Parathyroid adenoma (tissue), 2 donors: ENCODE measurements around the gene FANK1.

Experiments used
- H2AFZ ChIP-seq: fragments of 300-600 bp; sonication (generic); one replicate; pipeline ENCODE4 v1.7.0; 2017; ENCODE audit warnings: antibody characterized with exemption, mild to moderate bottlenecking
- H3K27ac ChIP-seq: fragments of 300-600 bp; sonication (generic); one replicate; pipeline ENCODE4 v1.7.0; 2017
- H3K27me3 ChIP-seq: fragments of 300-600 bp; sonication (generic); one replicate; pipeline ENCODE4 v1.7.0; 2017; ENCODE audit warnings: low read length; ENCODE audit not compliant: control insufficient read depth, insufficient read depth
- H3K36me3 ChIP-seq: fragments of 300-600 bp; sonication (generic); one replicate; pipeline ENCODE4 v1.7.0; 2017; ENCODE audit warnings: low read length; ENCODE audit not compliant: control insufficient read depth, insufficient read depth
- H3K4me1 ChIP-seq: fragments of 300-600 bp; sonication (generic); one replicate; pipeline ENCODE4 v1.7.0; 2017; ENCODE audit warnings: control low read depth
- H3K4me2 ChIP-seq: fragments of 300-600 bp; sonication (generic); one replicate; pipeline ENCODE4 v1.7.0; 2017; ENCODE audit warnings: low read length
- H3K4me3 ChIP-seq: fragments of 300-600 bp; sonication (generic); one replicate; pipeline ENCODE4 v1.7.0; 2017; ENCODE audit warnings: low read depth, low read length
- H3K79me2 ChIP-seq: fragments of 300-600 bp; sonication (generic); one replicate; pipeline ENCODE4 v1.7.0; 2017; ENCODE audit warnings: control low read depth
- H3K9ac ChIP-seq: fragments of 300-600 bp; sonication (generic); one replicate; pipeline ENCODE4 v1.7.0; 2017; ENCODE audit warnings: mild to moderate bottlenecking
- H3K9me3 ChIP-seq: fragments of 300-600 bp; sonication (generic); one replicate; pipeline ENCODE4 v1.7.0; 2017; ENCODE audit warnings: low read length; ENCODE audit not compliant: control insufficient read depth
- TF ChIP-seq, protein P1 (sequence below): fragments of 300-600 bp; sonication (generic); IDR thresholded peaks from one replicate; pipeline ENCODE4 v1.7.0; 2017; ENCODE audit warnings: antibody characterized with exemption, mild to moderate bottlenecking
- donor health status: primary hyperparathyroidism.

The FANK1 gene

DNA sequence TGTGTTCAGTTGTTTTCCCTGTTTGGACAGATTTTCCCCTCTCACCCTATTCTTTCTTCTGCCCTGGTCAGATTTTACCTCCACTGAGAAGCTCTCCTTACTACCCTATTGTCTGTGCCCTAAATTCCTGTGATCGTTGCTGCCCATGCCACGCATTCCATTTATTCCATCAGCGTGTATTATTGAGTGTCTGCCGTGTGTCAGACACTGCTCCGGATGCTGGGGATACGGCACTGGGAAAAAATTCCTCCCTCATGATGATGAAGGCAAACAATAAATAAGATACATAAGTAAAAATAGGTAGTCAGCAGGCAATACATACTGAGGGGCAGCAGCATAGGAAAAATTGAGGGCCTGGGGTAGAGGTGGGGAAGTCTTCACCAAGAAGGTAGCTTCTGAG is 86.8 kb downstream of the FANK1 start:
- H2AFZ ChIP-seq, result no peak overlapping the region
- no peaks in the 10 kb centered on the region for H3K36me3 ChIP-seq
- H3K79me2 ChIP-seq, result no peaks in the 10 kb centered on the region
- no peak overlapping the region for H3K27ac ChIP-seq
- H3K4me3 ChIP-seq, result no peak overlapping the region
- no peak overlapping the region for H3K9ac ChIP-seq
- H3K4me1 ChIP-seq, result no peaks in the 10 kb centered on the region
- H3K9me3 ChIP-seq, result no peaks in the 10 kb centered on the region
- H3K4me2 ChIP-seq, result no peak overlapping the region
- H3K27me3 ChIP-seq, result no peaks in the 10 kb centered on the region
- TF ChIP-seq, protein P1, sequence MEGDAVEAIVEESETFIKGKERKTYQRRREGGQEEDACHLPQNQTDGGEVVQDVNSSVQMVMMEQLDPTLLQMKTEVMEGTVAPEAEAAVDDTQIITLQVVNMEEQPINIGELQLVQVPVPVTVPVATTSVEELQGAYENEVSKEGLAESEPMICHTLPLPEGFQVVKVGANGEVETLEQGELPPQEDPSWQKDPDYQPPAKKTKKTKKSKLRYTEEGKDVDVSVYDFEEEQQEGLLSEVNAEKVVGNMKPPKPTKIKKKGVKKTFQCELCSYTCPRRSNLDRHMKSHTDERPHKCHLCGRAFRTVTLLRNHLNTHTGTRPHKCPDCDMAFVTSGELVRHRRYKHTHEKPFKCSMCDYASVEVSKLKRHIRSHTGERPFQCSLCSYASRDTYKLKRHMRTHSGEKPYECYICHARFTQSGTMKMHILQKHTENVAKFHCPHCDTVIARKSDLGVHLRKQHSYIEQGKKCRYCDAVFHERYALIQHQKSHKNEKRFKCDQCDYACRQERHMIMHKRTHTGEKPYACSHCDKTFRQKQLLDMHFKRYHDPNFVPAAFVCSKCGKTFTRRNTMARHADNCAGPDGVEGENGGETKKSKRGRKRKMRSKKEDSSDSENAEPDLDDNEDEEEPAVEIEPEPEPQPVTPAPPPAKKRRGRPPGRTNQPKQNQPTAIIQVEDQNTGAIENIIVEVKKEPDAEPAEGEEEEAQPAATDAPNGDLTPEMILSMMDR, result no peak

DNA sequence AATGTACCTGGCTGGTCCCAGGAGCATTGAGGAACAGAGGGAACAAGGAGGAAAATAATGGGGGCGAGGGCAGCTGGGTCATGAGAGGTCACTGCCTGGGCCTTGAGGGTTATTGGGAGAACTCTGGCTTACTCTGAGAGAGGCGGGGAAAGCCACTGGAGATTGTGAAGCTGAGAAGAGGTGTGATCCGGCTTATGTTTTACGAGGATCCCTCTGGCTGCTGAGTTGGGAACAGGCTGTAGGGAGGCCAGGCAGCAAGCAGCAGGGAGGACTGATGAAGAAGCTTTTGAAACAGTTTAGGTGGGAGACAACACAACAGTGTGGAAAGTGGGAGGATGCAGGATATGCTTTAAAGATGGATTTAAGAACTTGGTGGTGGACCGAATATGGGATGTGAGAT is 87.3 kb downstream of the FANK1 start:
- H3K36me3 ChIP-seq, result no peaks in the 10 kb centered on the region
- no peak overlapping the region for H3K9ac ChIP-seq
- H3K27me3 ChIP-seq, result no peaks in the 10 kb centered on the region
- TF ChIP-seq, protein P1, result no peak
- H3K79me2 ChIP-seq, result no peaks in the 10 kb centered on the region
- H3K4me2 ChIP-seq, result no peak overlapping the region
- H2AFZ ChIP-seq, result no peak overlapping the region
- H3K4me3 ChIP-seq, result no peak overlapping the region
- H3K9me3 ChIP-seq, result no peaks in the 10 kb centered on the region
- no peaks in the 10 kb centered on the region for H3K4me1 ChIP-seq
- H3K27ac ChIP-seq, result no peak overlapping the region

DNA sequence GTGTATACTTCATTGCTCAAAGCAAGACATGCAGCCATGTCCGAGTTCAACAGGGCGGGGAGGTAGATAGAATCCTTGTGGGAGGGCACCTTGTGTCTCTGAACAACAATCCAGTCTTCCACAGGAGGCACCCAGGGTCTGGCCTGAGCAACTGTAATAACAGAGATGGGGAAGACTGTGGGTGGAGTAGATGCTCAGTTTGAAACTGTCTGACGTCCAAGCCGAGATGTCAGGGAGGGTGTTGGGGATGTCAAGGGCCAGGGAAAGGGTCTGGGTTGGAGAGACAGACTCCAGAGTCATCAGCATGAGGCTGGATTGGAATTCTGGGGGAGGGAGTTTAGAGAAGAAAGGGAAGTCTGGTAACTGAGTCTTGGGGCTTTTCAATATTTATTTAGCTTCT is 88.0 kb downstream of the FANK1 start:
- no peaks in the 10 kb centered on the region for H3K27me3 ChIP-seq
- H3K9me3 ChIP-seq, result no peaks in the 10 kb centered on the region
- H3K4me2 ChIP-seq, result no peak overlapping the region
- H3K4me1 ChIP-seq, result no peaks in the 10 kb centered on the region
- H3K27ac ChIP-seq, result no peak overlapping the region
- H2AFZ ChIP-seq, result no peak overlapping the region
- no peaks in the 10 kb centered on the region for H3K79me2 ChIP-seq
- no peak overlapping the region for H3K9ac ChIP-seq
- H3K36me3 ChIP-seq, result no peaks in the 10 kb centered on the region
- no peak overlapping the region for H3K4me3 ChIP-seq
- TF ChIP-seq, protein P1, result no peak

DNA sequence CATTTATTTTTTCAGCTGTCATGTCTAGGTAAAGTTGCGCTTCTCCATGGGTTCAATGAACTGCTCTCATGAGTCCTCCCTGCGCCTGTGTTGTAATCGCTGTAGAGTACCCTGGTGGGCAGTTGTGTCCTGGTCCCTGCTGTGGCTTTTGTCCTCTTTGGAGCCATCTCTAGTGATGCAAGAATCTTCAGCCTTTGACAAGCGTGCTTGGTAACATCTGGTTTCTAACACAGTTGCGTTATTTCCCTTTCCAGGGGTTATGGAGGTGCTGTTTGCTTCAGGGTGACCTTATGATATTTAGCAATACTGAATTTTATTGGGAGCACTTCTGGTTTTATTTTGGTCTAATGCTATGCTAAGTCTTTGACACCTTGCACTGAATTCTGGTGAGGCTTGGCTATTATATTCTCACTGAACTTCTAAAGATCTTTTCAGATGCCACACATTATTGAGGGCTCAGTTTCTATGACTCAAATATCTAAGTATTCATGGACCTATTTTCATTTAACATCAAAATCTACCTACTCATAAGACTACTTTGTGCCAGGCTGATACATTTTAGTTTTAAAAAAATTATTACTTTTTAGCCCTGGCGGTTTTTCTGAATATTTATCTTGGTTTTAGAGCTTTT is 88.6 kb downstream of the FANK1 start:
- H3K36me3 ChIP-seq, result no peaks in the 10 kb centered on the region
- H3K4me3 ChIP-seq, result no peak overlapping the region
- TF ChIP-seq, protein P1, result no peak
- H3K9me3 ChIP-seq, result no peaks in the 10 kb centered on the region
- no peak overlapping the region for H2AFZ ChIP-seq
- H3K9ac ChIP-seq, result no peak overlapping the region
- H3K27ac ChIP-seq, result no peak overlapping the region
- H3K4me2 ChIP-seq, result no peak overlapping the region
- no peaks in the 10 kb centered on the region for H3K79me2 ChIP-seq
- H3K27me3 ChIP-seq, result no peaks in the 10 kb centered on the region
- H3K4me1 ChIP-seq, result no peaks in the 10 kb centered on the region

DNA sequence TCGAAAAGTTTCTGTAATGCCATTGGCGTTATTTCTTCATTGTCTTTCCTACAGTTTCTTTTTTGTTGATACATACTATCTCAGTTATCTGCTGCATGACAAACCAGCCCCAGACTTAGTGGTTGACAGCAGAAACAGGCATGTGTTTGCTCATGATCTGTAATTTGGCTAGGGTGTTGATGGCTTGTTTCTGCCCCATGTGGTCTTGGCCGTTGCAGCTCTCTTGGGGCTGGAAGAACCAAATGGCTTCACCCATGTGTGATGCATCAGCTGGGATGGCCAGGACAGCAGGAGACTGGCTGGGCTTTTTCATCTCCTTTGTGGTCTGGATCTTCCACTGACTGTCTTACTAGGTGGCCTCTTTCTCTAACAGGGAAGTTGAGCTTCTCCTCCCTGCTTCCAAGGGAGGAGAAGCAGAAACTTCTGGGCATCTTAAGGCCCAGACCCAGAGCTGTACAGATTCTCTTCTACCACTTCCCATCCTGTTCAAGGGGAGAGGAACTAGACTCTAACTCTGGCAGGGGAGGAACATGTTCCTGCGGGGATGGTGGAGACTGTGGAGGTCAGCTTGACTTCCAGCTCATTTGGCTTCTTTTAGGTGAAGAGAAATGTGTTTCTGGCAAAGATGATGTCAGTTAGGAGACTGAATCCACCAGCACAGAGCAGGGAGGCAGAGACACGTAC is 89.3 kb downstream of the FANK1 start:
- Histone ChIP-seq H3K27me3 (no peaks in the 10 kb centered on the region), H3K27ac (no peak overlapping the region), H2AFZ (no peak overlapping the region), H3K9ac (no peak overlapping the region), H3K9me3 (no peaks in the 10 kb centered on the region), H3K4me1 (no peaks in the 10 kb centered on the region), H3K4me2 (no peak overlapping the region), H3K79me2 (no peaks in the 10 kb centered on the region), H3K36me3 (no peaks in the 10 kb centered on the region), H3K4me3 (no peak overlapping the region)
- TF ChIP-seq, protein P1, result no peak
